Stimulated activated effector memory CD8-positive, alpha-beta T cell treated with anti-CD3 and anti-CD28 coated beads, Interleukin-12 subunit alpha, Interleukin-12 subunit beta, amount 100 ng/mL, for 72 hours (primary cell): ENCODE measurements around the gene ATF1.
"Not testable (repeated sequence)": the region's sequence is repeated elsewhere in the genome, so short reads cannot be mapped to it uniquely, and the experiment has no call there.

Experiments used
- ATAC-seq: fragments of 150-1000 bp; cut with Tn5 transposase; 2 replicates; pipeline ENCODE4 v1.10.0; 2021
- DNase-seq, 2 donors: peaks; one replicate each; pipeline ENCODE4 v3.0.0; 2021 to 2022; ENCODE audit warnings: low spot score in 2 of 2
- H3K27ac Mint-ChIP-seq: one replicate; pipeline ENCODE4 v1.8.0; 2022; ENCODE audit warnings: mild to moderate bottlenecking, mixed read lengths
- H3K36me3 Mint-ChIP-seq: one replicate; pipeline ENCODE4 v1.8.0; 2022; ENCODE audit warnings: mild to moderate bottlenecking, mixed read lengths
- H3K4me1 Mint-ChIP-seq: one replicate; pipeline ENCODE4 v1.8.0; 2022; ENCODE audit warnings: mixed read lengths
- H3K4me3 Mint-ChIP-seq: one replicate; pipeline ENCODE4 v1.8.0; 2022; ENCODE audit warnings: mild to moderate bottlenecking, mixed read lengths
- H3K9me3 Mint-ChIP-seq: one replicate; pipeline ENCODE4 v1.8.0; 2022; ENCODE audit warnings: mixed read lengths

ATF1 gene

DNA sequence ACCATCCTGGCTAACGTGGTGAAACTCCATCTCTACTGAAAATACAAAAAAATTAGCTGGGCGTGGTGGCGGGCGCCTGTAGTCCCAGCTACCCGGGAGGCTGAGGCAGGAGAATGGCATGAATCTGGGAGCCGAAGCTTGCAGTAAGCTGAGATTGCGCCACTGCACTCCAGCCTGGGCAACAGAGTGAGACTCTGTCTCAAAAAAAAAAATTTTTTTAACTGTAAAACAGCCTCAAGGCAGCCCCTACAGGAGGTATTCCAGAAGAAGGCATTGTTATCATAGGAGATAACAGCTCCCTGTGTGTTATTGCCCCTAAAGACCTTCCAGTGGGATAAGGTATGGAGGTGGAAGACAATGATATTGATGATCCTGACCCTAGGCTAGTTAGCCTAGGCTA lies 51.0 kb downstream of the ATF1 start:
- not testable (repeated sequence) for ATAC-seq, H3K4me3 Mint-ChIP-seq, H3K9me3 Mint-ChIP-seq, DNase-seq, H3K27ac Mint-ChIP-seq, H3K4me1 Mint-ChIP-seq
- H3K36me3 Mint-ChIP-seq: peaks cover 95% of the 10 kb centered on the region

DNA sequence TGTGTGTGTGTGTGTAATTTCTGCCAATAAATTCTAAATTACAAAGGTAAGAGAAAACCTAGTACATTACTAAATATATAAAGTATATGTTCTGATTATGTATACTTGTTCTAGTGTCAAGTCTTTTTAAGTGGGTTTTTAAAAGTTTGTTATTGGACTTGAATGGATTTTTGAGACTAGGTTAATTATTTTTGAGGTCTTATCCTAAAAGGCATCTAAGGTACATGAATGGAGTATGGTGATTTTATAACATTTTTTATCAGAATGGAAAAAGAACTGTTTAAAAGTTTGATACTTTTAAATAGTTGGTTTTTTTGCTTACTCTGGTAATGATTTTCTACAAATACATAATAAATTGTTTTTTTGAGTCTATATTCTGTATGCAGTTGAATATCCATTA lies 56.3 kb downstream of the ATF1 start:
- no peaks in the 10 kb centered on the region for H3K4me1 Mint-ChIP-seq
- H3K4me3 Mint-ChIP-seq: no peak overlapping the region
- no peak overlapping the region for H3K27ac Mint-ChIP-seq
- H3K36me3 Mint-ChIP-seq: peaks cover 43% of the 10 kb centered on the region
- no peaks in the 10 kb centered on the region for H3K9me3 Mint-ChIP-seq
- DNase-seq (no peak), ATAC-seq (no peak)

GRCh38 chr12:50822082-50822481 lies 58.2 kb downstream of the ATF1 start:
- Mint-ChIP-seq H3K4me3 (no peak overlapping the region), H3K27ac (no peak overlapping the region)

GRCh38 chr12:50823724-50824123 lies 59.8 kb downstream of the ATF1 start:
- H3K4me3 Mint-ChIP-seq, H3K9me3 Mint-ChIP-seq, H3K4me1 Mint-ChIP-seq, DNase-seq, ATAC-seq, H3K27ac Mint-ChIP-seq: not testable (repeated sequence)
- peaks cover 11% of the 10 kb centered on the region for H3K36me3 Mint-ChIP-seq

More at GRCh38 chr12:50822082-50822481, 58.2 kb downstream of the ATF1 start:
- Mint-ChIP-seq H3K36me3 (peaks cover 24% of the 10 kb centered on the region), H3K9me3 (no peaks in the 10 kb centered on the region), H3K4me1 (no peaks in the 10 kb centered on the region)
- DNase-seq (no peak), ATAC-seq (no peak)

GRCh38 chr12:50824914-50825313 lies 61.0 kb downstream of the ATF1 start:
- no peaks in the 10 kb centered on the region for H3K9me3 Mint-ChIP-seq
- no peaks in the 10 kb centered on the region for H3K36me3 Mint-ChIP-seq
- DNase-seq: no peak
- no peaks in the 10 kb centered on the region for H3K4me1 Mint-ChIP-seq
- H3K27ac Mint-ChIP-seq: peak overlapping the region; percentile 68
- no peak overlapping the region for H3K4me3 Mint-ChIP-seq
- ATAC-seq: no peak

DNA sequence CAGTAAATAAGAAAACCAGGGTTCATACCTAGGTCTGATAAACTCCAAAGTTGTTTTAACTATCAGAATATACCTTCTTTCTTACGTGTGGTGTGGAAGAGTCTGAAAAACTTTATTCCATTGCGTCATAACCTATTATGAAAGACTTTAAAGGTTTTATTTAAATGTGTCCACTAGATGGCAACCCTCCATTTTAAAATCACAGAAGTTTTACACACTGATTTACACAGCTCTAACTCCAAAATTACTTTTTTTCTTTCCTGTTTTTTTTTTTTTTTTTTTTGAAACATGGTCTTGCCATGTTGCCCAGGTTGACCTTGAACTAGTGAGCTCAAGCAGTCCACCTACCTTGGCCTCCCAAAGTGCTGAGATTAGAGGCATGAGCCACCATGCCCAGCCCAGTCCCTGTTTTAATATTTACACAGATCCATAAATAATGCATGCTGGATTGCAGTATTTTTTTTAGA lies 61.5 kb downstream of the ATF1 start:
- DNase-seq: no peak
- H3K4me1 Mint-ChIP-seq: no peaks in the 10 kb centered on the region
- H3K27ac Mint-ChIP-seq: peak overlapping the region; percentile 68
- peak; percentile 60 for ATAC-seq
- H3K9me3 Mint-ChIP-seq: no peaks in the 10 kb centered on the region
- H3K4me3 Mint-ChIP-seq: no peak overlapping the region
- H3K36me3 Mint-ChIP-seq: no peaks in the 10 kb centered on the region

GRCh38 chr12:50828121-50828520 lies 64.2 kb downstream of the ATF1 start:
- H3K9me3 Mint-ChIP-seq: no peaks in the 10 kb centered on the region
- H3K4me1 Mint-ChIP-seq: no peaks in the 10 kb centered on the region
- H3K36me3 Mint-ChIP-seq: no peaks in the 10 kb centered on the region
- ATAC-seq (no peak), DNase-seq (no peak)
- H3K4me3 Mint-ChIP-seq: no peak overlapping the region
- peak overlapping the region; percentile 35 for H3K27ac Mint-ChIP-seq

- no peak overlapping the region for H3K4me3 Mint-ChIP-seq
- no peak for DNase-seq
- no peaks in the 10 kb centered on the region for H3K4me1 Mint-ChIP-seq
- ATAC-seq: no peak
- no peaks in the 10 kb centered on the region for H3K36me3 Mint-ChIP-seq
- H3K27ac Mint-ChIP-seq: peak overlapping the region; percentile 35
- H3K9me3 Mint-ChIP-seq: no peaks in the 10 kb centered on the region
Observed at GRCh38 chr12:50828886-50829285, 65.0 kb downstream of the ATF1 start.

- H3K27ac Mint-ChIP-seq: not testable (repeated sequence)
Observed at GRCh38 chr12:50833801-50834200, 69.9 kb downstream of the ATF1 start.

DNA sequence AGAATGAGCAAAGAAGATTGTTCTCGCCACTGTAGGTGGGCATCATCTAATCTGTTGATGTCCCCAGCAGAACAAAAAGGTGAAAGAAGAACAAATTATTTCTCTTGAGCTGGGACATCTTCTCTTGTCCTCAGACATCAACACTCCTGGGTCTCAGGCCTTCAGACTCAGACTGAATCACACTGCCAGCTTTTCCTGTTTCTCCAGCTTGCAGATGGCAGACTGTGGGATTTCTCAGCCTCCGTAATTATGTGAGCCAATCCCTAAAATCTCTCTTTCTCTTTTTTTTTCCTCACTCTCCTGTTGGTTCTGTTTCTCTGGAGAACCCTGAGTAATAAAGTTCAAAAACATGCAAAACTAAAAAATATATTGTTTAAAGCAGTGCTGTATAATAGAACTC lies 75.1 kb downstream of the ATF1 start:
- DNase-seq: no peak
- Mint-ChIP-seq H3K36me3 (no peaks in the 10 kb centered on the region), H3K9me3 (no peaks in the 10 kb centered on the region), H3K27ac (no peak overlapping the region), H3K4me1 (peaks cover 7% of the 10 kb centered on the region), H3K4me3 (no peak overlapping the region)
- ATAC-seq: no peak

More at GRCh38 chr12:50833801-50834200, 69.9 kb downstream of the ATF1 start:
- DNase-seq, ATAC-seq, H3K9me3 Mint-ChIP-seq, H3K4me1 Mint-ChIP-seq, H3K4me3 Mint-ChIP-seq, H3K36me3 Mint-ChIP-seq: not testable (repeated sequence)

DNA sequence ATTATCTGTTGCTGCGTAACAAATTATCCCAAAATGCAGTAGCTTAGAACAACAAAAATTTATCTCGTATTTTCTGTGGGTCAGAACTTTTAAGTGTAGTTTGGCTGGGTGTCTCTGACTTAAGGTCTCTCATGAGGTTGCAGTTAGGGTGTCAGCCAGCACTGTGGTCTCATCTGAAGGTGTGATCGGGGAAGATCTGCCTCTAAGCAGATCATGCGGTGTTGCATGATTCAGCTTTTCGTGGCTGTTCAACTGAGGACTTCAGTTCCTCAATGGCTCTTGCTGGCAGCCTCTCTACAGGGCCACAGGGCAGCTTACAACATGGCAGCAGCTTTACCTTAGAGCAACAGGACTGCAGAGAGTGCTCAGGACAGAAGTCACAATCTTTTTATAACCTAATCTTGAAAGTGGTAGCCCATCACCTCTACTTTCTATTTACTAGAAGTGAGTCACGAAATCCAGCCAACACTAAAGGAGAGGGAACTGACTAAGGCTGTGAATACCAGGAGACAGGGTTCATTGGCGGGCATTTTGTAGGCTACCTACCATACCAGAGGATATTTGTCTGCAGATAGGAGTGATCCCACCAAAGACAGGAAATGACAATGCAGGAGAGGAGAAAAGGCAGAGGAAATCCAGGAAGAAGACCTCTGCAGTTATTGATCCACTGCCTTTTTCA lies 77.0 kb downstream of the ATF1 start:
- no peaks in the 10 kb centered on the region for H3K9me3 Mint-ChIP-seq
- ATAC-seq: peak; percentile 24
- H3K4me1 Mint-ChIP-seq: peaks cover 7% of the 10 kb centered on the region
- H3K27ac Mint-ChIP-seq: no peak overlapping the region
- no peak overlapping the region for H3K4me3 Mint-ChIP-seq
- no peak for DNase-seq
- no peaks in the 10 kb centered on the region for H3K36me3 Mint-ChIP-seq

- H3K4me3 Mint-ChIP-seq: no peak overlapping the region
- no peaks in the 10 kb centered on the region for H3K9me3 Mint-ChIP-seq
- no peak overlapping the region for H3K27ac Mint-ChIP-seq
- ATAC-seq (peak; percentile 89), DNase-seq (no peak)
- peaks cover 7% of the 10 kb centered on the region for H3K4me1 Mint-ChIP-seq
- no peaks in the 10 kb centered on the region for H3K36me3 Mint-ChIP-seq
Observed at GRCh38 chr12:50841716-50842531, 78.0 kb downstream of the ATF1 start.

DNA sequence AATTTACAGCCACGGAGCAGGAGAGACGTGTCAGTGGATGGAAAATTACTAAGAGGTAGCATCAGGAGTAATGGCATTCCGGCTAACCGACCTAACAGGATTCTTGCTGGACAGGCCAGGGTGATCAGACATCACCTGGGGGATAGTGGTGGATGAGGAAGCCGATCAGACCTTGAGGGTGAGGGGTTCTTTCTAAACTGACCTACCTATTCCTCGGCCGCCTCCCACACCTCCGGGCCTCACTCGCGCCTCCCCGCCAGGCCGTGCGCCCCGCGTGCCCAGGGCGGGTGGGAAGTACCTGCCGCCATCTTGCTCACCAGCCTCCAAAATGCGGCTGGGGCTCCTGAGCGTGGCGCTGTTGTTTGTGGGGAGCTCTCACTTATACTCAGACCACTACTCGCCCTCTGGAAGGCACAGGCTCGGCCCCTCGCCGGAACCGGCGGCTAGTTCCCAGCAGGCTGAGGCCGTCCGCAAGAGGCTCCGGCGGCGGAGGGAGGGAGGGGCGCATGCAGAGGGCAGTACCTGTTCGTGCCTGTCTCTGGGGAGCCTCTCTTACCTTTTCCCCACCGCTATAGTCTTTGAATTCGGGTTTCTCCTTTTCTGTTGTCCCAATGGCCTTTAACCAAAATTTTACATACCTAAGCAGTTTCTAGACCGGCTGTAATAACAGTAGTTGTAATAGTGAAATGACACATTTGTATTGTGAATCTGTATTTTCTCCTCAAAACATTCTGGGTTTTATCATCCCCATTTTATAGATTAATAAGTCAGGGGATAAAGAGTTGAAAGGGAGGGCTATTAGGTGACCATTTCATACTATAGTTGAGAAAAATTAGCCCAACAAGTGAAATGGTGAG lies 79.0 kb downstream of the ATF1 start, which contains the start of gene TMPRSS12:
TSS of gene TMPRSS12 (plus strand) at position 290 of the 857 bp plus-strand sequence. CDS start at position 329, 39 bp downstream.
- H3K27ac Mint-ChIP-seq: no peak within 1 kb of the TSS
- H3K4me3 Mint-ChIP-seq: no peak within 1 kb of the TSS
- no peaks in the 10 kb centered on the region for H3K9me3 Mint-ChIP-seq
- DNase-seq (no peak), ATAC-seq (no peak)
- H3K36me3 Mint-ChIP-seq: no peaks in the 10 kb centered on the region
- peaks cover 7% of the 10 kb centered on the region for H3K4me1 Mint-ChIP-seq

DNA sequence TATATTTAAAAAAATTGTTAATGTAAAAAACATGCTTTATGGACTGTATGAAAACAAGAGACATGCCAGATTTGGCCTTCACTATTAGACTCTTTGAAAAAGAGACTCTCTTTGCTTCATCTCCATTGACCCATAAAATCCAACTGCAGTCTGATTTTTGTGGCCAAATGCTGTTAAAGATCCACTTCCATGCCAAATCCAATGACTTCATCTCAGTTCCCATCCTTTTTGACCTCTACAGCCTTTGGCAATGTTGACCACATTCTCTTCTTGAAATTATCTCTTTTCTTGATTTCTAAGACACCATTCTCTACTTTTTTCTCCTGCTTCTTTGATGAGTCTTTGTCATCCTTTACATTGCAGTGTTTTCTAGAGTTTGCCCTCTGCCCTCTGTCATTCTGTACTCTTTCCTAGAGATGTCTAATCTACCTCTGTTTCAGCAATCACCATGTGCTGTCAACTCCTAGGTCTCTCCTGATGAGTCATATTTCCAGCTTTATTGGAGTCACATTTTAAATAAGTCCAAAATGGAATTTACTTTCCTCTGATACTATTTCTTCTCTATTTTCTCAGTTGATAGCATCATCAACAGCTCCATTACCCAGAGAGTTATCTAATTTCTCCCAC lies 81.2 kb downstream of the ATF1 start:
- no peak overlapping the region for H3K4me3 Mint-ChIP-seq
- ATAC-seq: no peak
- peaks cover 7% of the 10 kb centered on the region for H3K4me1 Mint-ChIP-seq
- no peak overlapping the region for H3K27ac Mint-ChIP-seq
- no peaks in the 10 kb centered on the region for H3K9me3 Mint-ChIP-seq
- DNase-seq: no peak
- H3K36me3 Mint-ChIP-seq: no peaks in the 10 kb centered on the region

DNA sequence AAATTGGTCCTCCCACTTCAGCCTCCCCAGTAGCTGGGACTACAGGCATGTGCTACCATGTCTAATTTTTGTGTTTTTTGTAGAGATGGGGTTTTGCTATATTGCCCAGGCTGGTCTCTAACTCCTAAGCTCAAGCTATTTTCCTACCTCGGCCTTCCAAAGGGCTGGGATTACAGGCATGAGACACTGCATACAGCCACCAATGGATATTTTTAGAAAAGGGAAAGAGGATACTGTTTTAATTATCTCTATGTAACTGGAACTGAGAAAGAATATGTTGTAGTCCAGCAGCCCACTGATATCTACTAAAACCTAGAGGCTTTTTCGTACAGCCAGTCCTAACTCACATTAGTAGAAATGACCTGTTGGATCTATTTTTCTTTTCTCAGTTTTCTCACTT lies 85.1 kb downstream of the ATF1 start:
- H3K4me3 Mint-ChIP-seq: no peak overlapping the region
- no peaks in the 10 kb centered on the region for H3K9me3 Mint-ChIP-seq
- H3K36me3 Mint-ChIP-seq: no peaks in the 10 kb centered on the region
- ATAC-seq: no peak
- no peak for DNase-seq
- no peak overlapping the region for H3K27ac Mint-ChIP-seq
- H3K4me1 Mint-ChIP-seq: no peaks in the 10 kb centered on the region
